ENCODE results near the gene LRRC52. TPM values are rescaled to one million over a fixed set of nuclear protein-coding genes. Genes with fewer than 3 reads are reported as not detected.

The LRRC52 gene
- polyA plus RNA-seq, 3 donors: not detected

Other genes starting within 250 kb of the LRRC52 start
- gene LMX1A, start 187.3 kb upstream of the LRRC52 start, polyA plus RNA-seq (ENCODE audit: insufficient read length in 3 of 3): under 1 TPM in 1 of 3 donors, not detected in 2; 0.07 TPM
- gene RXRG, start 98.9 kb upstream of the LRRC52 start, polyA plus RNA-seq (ENCODE audit: insufficient read length in 3 of 3): 1 to 10 TPM in 2 of 3 donors, under 1 TPM in 1; 0.98 to 2.5 (median 2.1) TPM
- gene MGST3, start 87.2 kb downstream of the LRRC52 start, polyA plus RNA-seq (ENCODE audit: insufficient read length in 3 of 3): 100 to 1,000 TPM; 196 to 221 (median 202) TPM
- gene ALDH9A1, start 154.6 kb downstream of the LRRC52 start, polyA plus RNA-seq (ENCODE audit: insufficient read length in 3 of 3): 100 to 1,000 TPM in 2 of 3 donors, 10 to 100 TPM in 1; 93.0 to 131 (median 115) TPM
- 100 to 1,000 TPM; 151 to 180 (median 168) TPM for gene TMCO1, start 224.9 kb downstream of the LRRC52 start, polyA plus RNA-seq (ENCODE audit: insufficient read length in 3 of 3)

All from renal cortex interstitium (tissue), 3 donors.